PC-3 (cell line): ENCODE measurements around the gene GRB10. TPM values are rescaled to one million over a fixed set of nuclear protein-coding genes. Genes with fewer than 3 reads are reported as not detected.
"Not testable (repeated sequence)": the region's sequence is repeated elsewhere in the genome, so short reads cannot be mapped to it uniquely, and the experiment has no call there.

Source experiments
- ATAC-seq: fragments of 200-7000 bp; cut with Tn5 transposase; 2 replicates; pipeline ENCODE4 v1.9.1; 2020; ENCODE audit warnings: mild to moderate bottlenecking, moderate library complexity
- BruUV-seq: library from RNA; stranded (reverse); fragments of 400-500 nt; replicated peaks from 2 replicates; lab custom pipeline; 2021; lab: Mats Ljungman, UMichigan
- CTCF ChIA-PET: fragments of 300-600 bp; sonication (Branson Sonifier 250); formaldehyde crosslinking; loops from one replicate; lab custom pipeline; 2022; ENCODE audit warnings: antibody characterized with exemption; lab: Charles Lee
- POLR2A ChIA-PET: fragments of 300-600 bp; sonication (Branson Sonifier 250); formaldehyde crosslinking; loops from one replicate; lab custom pipeline; 2022; ENCODE audit warnings: antibody characterized with exemption; ENCODE audit not compliant: unreplicated experiment; lab: Charles Lee
- DNase-seq: peaks from one replicate; pipeline ENCODE4 v3.0.0-alpha.2; 2015
- H2AFZ ChIP-seq: fragments of 300-600 bp; sonication (generic); 2 replicates; pipeline ENCODE4 v1.6.0; 2016; ENCODE audit warnings: antibody characterized with exemption, low read length
- H3F3A ChIP-seq: fragments of 300-600 bp; sonication (generic); one replicate; pipeline ENCODE4 v1.6.0; 2017; ENCODE audit warnings: antibody characterized with exemption, low read length, control low read depth, mild to moderate bottlenecking; ENCODE audit not compliant: unreplicated experiment
- H3K27ac ChIP-seq: fragments of 300-600 bp; sonication (generic); 2 replicates; pipeline ENCODE4 v1.5.1; 2016; ENCODE audit warnings: mild to moderate bottlenecking, low read length
- H3K27me3 ChIP-seq: fragments of 300-600 bp; sonication (generic); 2 replicates; pipeline ENCODE4 v1.6.1; 2016; ENCODE audit warnings: low read length, mixed read lengths
- H3K36me3 ChIP-seq: fragments of 300-600 bp; sonication (generic); 2 replicates; pipeline ENCODE4 v1.6.1; 2016; ENCODE audit warnings: low read depth, mixed run types, low read length, mixed read lengths
- H3K4me1 ChIP-seq: fragments of 300-600 bp; sonication (generic); 2 replicates; pipeline ENCODE4 v1.5.1; 2016; ENCODE audit warnings: low read length; ENCODE audit not compliant: insufficient read depth
- H3K4me2 ChIP-seq: fragments of 300-600 bp; sonication (generic); 2 replicates; pipeline ENCODE4 v1.6.0; 2016; ENCODE audit warnings: low read length
- H3K4me3 ChIP-seq: fragments of 300-600 bp; sonication (generic); 2 replicates; pipeline ENCODE4 v1.5.1; 2016; ENCODE audit warnings: mild to moderate bottlenecking, low read length, mixed read lengths
- H3K79me2 ChIP-seq: fragments of 300-600 bp; sonication (generic); 2 replicates; pipeline ENCODE4 v1.6.1; 2017; ENCODE audit warnings: low read length, mixed read lengths
- H3K9ac ChIP-seq: fragments of 300-600 bp; sonication (generic); 2 replicates; pipeline ENCODE4 v1.6.0; 2016; ENCODE audit warnings: mild to moderate bottlenecking, low read length
- H3K9me2 ChIP-seq: fragments of 300-600 bp; sonication (generic); replicated peaks from 2 replicates; pipeline ENCODE4 v1.6.1; 2016; ENCODE audit warnings: mixed run types, low read length, mixed read lengths
- H3K9me3 ChIP-seq: fragments of 300-600 bp; sonication (generic); 2 replicates; pipeline ENCODE4 v1.6.1; 2016; ENCODE audit warnings: low read length, mixed read lengths
- H4K20me1 ChIP-seq: fragments of 300-600 bp; sonication (generic); 2 replicates; pipeline ENCODE4 v1.6.1; 2016; ENCODE audit warnings: low read length, mixed read lengths
- CTCF ChIP-seq: fragments of 300-600 bp; sonication (generic); conservative IDR thresholded peaks from 2 replicates; pipeline ENCODE4 v1.5.1; 2017; ENCODE audit warnings: antibody characterized with exemption, low read depth, mild to moderate bottlenecking, low read length
- EZH2 ChIP-seq: fragments of 300-600 bp; sonication (generic); IDR thresholded peaks from one replicate; pipeline ENCODE4 v1.6.1; 2017; ENCODE audit warnings: antibody characterized with exemption, mild to moderate bottlenecking, low read length; ENCODE audit not compliant: unreplicated experiment
- EZH2phosphoT487 ChIP-seq: fragments of 300-600 bp; sonication (generic); IDR thresholded peaks from 2 replicates; pipeline ENCODE4 v1.6.1; 2018; ENCODE audit warnings: mild to moderate bottlenecking, antibody characterized with exemption, low read length, borderline replicate concordance
- intact Hi-C: fragments of 100-400 bp; cut with micrococcal nuclease; formaldehyde crosslinking; loops from 2 replicates; pipeline ENCODE4 v1.9.0; 2023
- total RNA-seq: library from RNA; depleted of rRNA; stranded (reverse); fragments of >200 nt; gene quantifications from 2 replicates; pipeline ENCODE4 v1.2.3, GENCODE V29; 2014

Gene GRB10
- total RNA-seq, 1 experiment from 2014 or later: 61.3 TPM

DNA sequence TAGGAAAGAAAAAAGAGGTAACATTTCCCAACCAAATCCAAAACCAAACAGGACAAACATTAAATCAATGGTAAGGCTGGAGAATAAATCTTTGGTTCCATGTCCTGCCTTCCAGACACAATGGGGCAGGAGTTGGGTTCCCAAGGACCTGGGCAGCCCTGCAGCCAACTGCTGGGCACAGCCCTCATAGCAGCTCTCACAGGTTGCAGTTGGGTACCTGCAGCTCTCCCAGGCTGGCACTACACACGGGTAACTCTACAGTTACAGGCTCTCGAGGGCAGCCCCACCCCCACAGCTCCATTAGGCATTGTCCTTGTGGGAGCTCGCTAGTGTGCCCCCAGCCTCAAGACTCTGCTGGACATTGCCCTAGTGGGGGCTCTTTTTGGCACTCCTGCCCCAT lies 7.5 kb downstream of the GRB10 start:
- CTCF ChIA-PET: no interaction called here
- TF ChIP-seq EZH2 (no peak), CTCF (no peak), EZH2phosphoT487 (no peak)
- DNase-seq: no peak
- H4K20me1 ChIP-seq: peaks cover 71% of the 10 kb centered on the region
- no peak overlapping the region for H3K27ac ChIP-seq
- no peaks in the 10 kb centered on the region for H3K4me1 ChIP-seq
- peaks cover 96% of the 10 kb centered on the region for H3K79me2 ChIP-seq
- ATAC-seq: no peak
- no peak overlapping the region for H3K4me3 ChIP-seq
- H3K9me3 ChIP-seq: no peaks in the 10 kb centered on the region
- POLR2A ChIA-PET: no interaction called here
- H3K36me3 ChIP-seq: peaks cover 21% of the 10 kb centered on the region
- no TSS peak for BruUV-seq
- no peaks in the 10 kb centered on the region for H3K27me3 ChIP-seq
- no peak overlapping the region for H2AFZ ChIP-seq
- H3K9me2 ChIP-seq: no peaks in the 10 kb centered on the region
- no peak overlapping the region for H3K4me2 ChIP-seq
- no peak overlapping the region for H3K9ac ChIP-seq
- intact Hi-C loops: loop anchor here (5.0 kb wide), 1 partner anchor 43 kb away; no protein-coding TSS in a partner anchor
- no peaks in the 10 kb centered on the region for H3F3A ChIP-seq

- CTCF ChIA-PET: no interaction called here
Observed at GRCh38 chr7:50774319-50774718, 8.4 kb downstream of the GRB10 start.

DNA sequence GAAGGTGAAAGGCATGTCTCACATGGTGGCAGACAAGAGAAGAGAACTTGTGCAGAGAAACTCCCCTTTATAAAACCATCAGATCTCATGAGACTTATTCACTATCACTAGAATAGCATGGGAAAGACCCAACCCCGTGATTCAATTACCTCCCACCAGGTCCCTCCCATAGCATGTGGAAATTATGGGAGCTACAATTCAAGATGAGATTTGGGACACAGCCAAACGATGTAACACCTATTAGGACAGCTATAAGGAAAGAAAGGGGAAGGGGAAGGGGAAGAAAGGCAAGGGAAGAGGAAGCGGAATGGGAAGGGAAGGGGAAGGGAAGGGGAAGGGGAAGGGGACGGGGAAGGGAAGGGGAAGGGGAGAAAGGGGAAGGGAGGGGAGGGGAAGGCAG lies 9.6 kb downstream of the GRB10 start:
- CTCF ChIA-PET, H3K9me2 ChIP-seq, H3K4me2 ChIP-seq, H3K9me3 ChIP-seq, intact Hi-C loops, H3K27ac ChIP-seq, H3K4me1 ChIP-seq, BruUV-seq, H3K9ac ChIP-seq, H3K27me3 ChIP-seq, DNase-seq, H3F3A ChIP-seq, ATAC-seq, POLR2A ChIA-PET, H3K4me3 ChIP-seq, H2AFZ ChIP-seq: not testable (repeated sequence)
- Histone ChIP-seq H3K36me3 (peaks cover 18% of the 10 kb centered on the region), H4K20me1 (peaks cover 66% of the 10 kb centered on the region), H3K79me2 (peaks cover 96% of the 10 kb centered on the region)

More at GRCh38 chr7:50774319-50774718, 8.4 kb downstream of the GRB10 start:
- Histone ChIP-seq H3F3A (no peaks in the 10 kb centered on the region), H3K9me3 (no peaks in the 10 kb centered on the region), H3K27ac (no peak overlapping the region), H3K9me2 (no peaks in the 10 kb centered on the region), H3K4me1 (no peaks in the 10 kb centered on the region), H3K36me3 (peaks cover 23% of the 10 kb centered on the region), H3K27me3 (no peaks in the 10 kb centered on the region), H3K9ac (no peak overlapping the region), H3K79me2 (peaks cover 96% of the 10 kb centered on the region), H3K4me3 (no peak overlapping the region), H3K4me2 (no peak overlapping the region), H4K20me1 (peaks cover 67% of the 10 kb centered on the region), H2AFZ (no peak overlapping the region)
- no peak for ATAC-seq
- no peak for DNase-seq
- intact Hi-C loops: no loop called here
- no TSS peak for BruUV-seq
- TF ChIP-seq EZH2phosphoT487: no peak
- peak; percentile 24; the same call in 1 of the 2 replicates for TF ChIP-seq CTCF
- POLR2A ChIA-PET: no interaction called here
